Islet of Langerhans (tissue), 1 donor: ENCODE results near the gene SLC40A1.

Experiments
- FAIRE-seq: peaks from one replicate; lab custom pipeline; 2011; peaks lifted over from hg19 to GRCh38; lab: Jason Lieb, UNC

The SLC40A1 gene

GRCh38 chr2:189511210-189511959 is 69.2 kb downstream of the SLC40A1 start:
- FAIRE-seq: no peak
